Hematopoietic multipotent progenitor cell treated with erythropoietin and hydrocortisone succinate and interleukin-3 and kit ligand, for 8 days (in vitro differentiated cells): ENCODE measurements around the gene KCNJ15.
"Not testable (repeated sequence)": the region's sequence is repeated elsewhere in the genome, so short reads cannot be mapped to it uniquely, and the experiment has no call there.

ENCODE experiments used
- DNase-seq: peaks from one replicate; pipeline ENCODE4 v3.0.0-alpha.2; 2015

Gene KCNJ15

DNA sequence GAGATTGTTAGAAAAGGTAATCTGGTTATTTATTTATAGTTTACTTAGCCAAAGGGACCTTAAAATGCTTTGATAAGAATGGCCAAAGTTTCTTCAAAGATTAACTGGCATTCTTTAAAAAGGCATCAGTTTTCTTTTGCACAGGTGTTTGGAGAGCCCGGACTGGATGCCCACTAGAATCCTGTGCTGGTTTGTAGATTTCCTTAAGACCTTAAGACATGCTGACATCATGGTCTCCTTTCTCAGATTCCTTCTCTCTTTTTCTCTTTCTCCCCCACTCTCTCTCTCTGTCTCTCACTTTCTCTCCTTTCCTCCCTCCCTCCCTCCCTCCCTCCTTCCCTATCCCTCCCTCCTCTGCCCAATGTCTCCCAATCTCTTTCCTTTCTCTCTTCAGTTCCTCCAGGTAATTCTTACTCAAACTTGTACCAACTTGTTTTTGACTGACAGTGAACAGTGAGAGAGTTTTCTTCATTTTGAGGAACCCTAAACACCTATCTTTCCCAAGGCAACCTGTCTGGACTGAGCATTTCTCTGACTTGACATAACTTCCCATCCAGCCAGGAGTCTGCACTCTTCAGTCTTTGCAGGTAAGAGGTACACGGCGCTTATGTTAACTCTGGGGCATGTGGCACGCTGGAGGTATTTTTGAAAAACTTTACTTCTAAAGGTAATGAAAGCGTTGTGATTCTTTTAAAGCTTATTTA, at the start of gene KCNJ15:
TSS of gene KCNJ15 (plus strand) at position 393 of the 704 bp plus-strand sequence. CDS start 42,271 bp downstream, outside the sequence.
- no peak for DNase-seq

DNA sequence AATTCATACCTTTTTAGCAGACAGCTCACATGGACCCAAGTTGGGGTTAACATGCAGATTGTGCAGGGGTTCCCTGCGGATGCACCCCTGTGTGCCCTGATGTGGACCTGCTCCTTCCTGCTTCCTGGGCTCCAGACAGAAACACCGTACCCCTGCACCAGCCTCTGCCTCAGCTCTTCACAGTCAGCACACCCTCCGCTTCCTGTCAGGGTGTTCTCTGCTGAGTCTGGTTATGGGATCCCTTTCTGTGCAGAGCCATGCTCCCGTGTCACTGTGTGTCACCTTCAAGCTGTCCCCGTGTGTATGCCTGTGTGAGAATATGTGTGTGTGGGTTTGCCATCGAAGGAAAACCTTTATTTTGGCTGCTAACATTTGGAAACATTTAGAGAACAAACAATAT, 48.7 kb upstream of the KCNJ15 start:
- DNase-seq = no peak

DNA sequence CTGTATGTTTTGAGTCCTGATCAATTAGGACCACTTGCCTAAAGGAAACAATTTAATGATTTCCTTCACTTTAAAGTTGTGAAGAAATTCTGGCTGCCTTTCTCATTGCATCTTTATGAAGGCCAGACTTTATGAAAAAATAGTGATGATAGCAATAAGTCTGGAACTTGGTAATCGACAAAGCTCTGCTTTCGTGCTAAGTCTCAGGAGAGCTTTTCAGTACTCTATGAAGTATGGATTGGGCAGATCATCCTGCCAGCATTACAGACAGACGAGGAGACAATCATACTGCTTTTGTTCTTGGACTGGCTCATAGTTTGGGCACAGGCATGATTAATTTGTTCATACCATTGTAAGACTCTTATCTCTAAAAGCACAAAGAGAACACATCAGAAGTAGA, 45.5 kb upstream of the KCNJ15 start:
- no peak for DNase-seq

- DNase-seq = no peak
These were observed 44.1 kb upstream of the KCNJ15 start for GRCh38 chr21:38212706-38213105.

- DNase-seq = peak; percentile 88
These were observed 37.7 kb upstream of the KCNJ15 start for GRCh38 chr21:38219049-38219628.

DNA sequence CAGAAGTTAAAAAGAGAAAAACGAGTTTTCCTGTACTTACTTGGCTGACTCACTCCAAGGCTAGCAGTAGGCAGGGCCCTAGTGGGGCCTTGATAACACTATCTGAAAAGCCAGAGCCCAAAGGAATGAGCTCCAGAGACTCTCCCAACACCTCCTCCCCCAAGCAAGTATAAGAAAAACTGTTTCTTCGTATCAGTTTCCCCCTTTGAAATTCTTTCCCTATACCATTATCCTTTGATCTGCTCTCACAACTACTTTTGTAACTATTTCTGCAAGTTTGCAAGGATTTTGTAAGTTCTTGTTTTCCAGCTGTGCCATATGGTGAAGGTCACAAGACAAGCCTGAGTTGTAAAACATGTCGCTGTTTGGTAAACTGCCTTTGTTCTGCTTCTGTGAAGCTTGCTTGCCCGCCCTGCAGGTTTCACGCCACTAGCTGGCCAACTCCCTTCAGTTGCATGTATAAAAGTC, 36.5 kb upstream of the KCNJ15 start:
- DNase-seq = peak; percentile 89

DNA sequence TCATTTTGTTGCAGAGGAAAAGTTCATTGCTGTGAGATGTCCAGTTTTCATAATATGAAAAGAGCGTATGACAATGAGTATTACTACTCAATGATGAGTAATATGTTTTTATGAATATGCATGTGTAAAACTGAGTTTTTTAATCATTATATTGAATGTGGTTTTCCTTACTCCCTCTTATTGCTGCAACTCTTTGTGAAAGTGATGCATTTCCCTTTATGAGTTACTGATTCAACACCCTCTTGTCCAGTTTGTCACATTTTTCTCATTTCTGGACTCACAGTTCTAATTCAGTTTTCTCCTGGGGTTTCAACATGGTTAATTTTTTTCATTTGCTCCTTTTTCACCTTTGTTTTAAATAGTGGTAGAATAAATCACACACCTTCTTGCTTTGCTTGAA, 35.2 kb upstream of the KCNJ15 start:
- DNase-seq = no peak

DNA sequence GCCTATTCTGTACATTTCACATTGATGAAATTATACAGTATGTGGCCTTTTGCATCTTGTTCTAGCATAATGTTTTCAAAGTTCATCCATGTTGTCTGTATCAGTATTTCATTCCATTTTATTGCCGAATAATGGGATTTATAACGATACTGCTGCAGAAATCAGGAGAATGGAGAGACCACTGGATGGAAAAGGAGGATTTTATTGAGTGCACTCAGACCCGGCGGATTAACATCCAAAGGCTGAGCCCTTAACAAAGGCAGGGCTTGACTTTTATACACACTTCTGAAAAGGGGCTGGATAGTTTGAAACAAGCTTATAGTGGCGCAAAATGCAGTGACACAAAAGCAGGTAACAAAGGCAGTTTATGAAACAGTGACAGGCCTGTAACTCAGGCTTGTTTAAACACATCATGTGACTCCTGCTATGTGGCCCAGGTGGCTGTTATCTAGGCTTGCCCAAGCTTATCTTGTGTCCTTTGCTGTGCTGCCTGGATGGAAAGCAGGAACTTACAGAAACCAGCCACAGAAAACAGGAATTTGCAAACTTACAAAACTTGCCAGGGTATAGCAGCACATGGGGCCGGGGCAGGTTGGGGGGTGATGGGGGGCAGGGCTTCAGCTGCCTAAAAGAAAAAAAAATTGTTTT, 32.8 kb upstream of the KCNJ15 start:
- DNase-seq = peak; percentile 34

- DNase-seq = no peak
These were observed 29.4 kb upstream of the KCNJ15 start for GRCh38 chr21:38227401-38227800.

- no peak for DNase-seq
These were observed 28.7 kb upstream of the KCNJ15 start for GRCh38 chr21:38228115-38228514.

DNA sequence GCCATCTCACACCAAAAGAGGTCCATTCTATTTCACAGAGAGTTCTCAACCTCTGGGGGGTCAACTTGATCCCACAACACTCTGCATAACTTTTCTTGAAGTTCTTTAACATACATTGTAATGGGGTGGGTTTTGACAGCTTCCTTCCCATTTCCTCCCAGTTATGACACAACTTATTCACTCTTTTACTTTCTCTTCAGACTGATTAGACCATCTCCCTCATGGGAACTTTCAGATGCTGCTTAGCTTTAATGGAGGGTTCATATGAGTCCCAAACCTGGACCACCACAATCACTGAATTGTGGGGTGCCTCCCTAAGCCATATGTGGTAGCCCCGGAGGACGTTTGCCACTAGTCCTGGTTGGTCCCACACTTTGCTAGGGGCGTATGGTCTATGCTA, 28.3 kb upstream of the KCNJ15 start:
- DNase-seq = no peak

- DNase-seq = peak; percentile 4
These were observed 27.4 kb upstream of the KCNJ15 start for GRCh38 chr21:38229260-38229877.

DNA sequence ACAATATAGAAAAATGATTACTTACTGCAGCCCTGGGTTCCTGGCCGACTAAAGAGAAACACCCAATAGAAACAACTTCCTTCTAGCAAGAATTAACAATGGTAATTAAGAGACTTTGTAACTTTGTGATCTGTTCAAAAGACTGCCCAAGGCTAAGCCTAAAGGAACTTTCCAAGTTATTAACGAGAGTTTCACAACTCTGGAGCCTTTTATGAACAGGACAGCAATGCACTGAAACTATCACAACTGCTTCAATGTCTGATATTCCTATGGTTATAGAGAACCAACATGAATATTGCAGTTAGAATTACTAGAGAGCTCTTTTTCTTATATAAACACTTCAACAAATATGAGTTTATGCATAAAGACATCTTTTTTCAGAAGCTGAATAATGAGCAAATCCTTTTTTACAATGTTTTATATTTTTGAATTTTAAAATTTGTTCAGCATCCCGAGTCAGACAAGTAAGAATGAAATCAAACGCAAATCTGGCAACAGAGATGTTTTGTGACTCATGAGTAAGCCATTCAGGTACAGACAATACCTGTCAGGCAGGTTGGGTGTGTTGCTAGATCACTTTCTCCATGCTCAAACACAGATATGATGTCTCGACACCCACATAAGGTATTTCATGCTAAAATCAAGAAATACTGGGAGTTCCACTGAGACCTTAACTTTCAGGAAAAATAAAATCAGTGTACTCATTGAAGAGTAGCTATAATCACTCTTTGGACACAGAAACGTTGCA, 22.2 kb upstream of the KCNJ15 start:
- DNase-seq = no peak

- DNase-seq = not testable (repeated sequence)
These were observed 21.5 kb upstream of the KCNJ15 start for GRCh38 chr21:38235251-38235650.

- DNase-seq = no peak
These were observed 20.6 kb upstream of the KCNJ15 start for GRCh38 chr21:38236232-38236631.

GRCh38 chr21:38239672-38240071, 17.1 kb upstream of the KCNJ15 start:
- DNase-seq = no peak

DNA sequence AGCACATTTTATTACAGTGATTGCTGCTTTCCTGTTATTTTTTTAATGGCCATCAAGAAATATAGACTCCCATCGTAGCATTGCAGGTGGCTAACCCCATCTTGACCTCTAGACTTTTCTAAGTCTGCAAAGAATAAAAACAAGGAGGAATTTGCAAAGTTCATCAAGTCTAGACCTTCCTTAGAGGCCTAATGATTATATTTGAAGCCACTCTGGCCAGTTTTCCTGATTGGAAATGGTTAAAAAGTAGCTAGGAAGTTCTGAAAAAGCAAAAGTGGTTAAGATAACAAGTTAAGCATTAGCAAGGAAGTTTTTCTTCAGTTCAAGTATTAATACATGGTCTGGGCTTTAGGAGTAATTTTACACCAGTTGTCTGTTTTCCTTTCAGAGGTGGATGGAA, 16.7 kb upstream of the KCNJ15 start:
- no peak for DNase-seq

DNA sequence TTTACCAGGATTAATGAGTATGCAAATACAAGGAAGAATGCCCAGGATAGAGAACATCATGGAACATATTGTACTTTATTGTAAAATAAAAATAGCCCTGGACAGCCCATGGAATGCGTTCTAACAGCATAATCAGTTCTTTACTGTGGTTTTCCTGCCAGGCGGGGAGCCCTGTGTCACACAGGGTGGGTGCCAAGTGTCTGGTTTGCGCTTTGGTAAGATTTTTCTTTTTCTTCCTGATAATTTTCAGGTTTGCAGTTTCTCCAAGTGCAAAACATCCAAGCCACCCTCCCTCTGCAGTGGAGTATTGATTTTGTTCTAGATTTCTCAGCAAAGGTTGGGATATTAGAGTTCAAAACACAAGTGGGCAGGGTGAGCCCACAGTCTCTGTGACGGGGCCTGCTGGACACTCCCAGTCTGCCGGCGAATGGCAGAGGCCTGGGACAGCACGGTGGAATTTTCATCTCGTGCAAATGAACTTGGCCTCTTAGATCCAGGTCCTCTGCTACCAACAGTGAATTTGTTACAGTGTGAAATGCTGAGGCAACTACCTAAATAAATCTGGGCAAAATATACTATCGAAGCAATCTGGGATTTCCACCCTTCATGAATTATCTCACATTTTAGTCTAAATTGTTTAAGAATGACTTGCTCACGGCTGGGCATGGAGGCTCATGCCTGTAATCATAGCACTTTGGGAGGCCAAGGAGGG, 15.6 kb upstream of the KCNJ15 start:
- no peak for DNase-seq

DNA sequence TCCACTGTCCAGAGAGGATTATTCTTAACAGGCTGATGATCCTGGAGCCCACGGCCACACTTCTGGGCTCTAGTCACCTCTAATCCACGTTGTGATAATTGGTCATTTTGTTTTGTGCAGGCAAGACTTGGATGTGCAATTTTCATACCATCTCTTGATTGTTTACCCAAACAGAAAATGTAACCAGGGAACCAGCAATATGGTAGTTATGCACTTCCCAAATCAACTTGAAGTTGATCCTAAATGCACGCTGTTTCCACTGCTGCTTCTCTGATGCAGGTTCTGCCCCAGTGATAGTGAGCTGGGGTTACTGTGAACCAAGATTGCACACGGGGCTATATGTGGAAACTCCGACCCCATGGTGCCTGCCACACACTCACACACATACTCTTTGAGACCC, 14.7 kb upstream of the KCNJ15 start:
- DNase-seq = no peak

DNA sequence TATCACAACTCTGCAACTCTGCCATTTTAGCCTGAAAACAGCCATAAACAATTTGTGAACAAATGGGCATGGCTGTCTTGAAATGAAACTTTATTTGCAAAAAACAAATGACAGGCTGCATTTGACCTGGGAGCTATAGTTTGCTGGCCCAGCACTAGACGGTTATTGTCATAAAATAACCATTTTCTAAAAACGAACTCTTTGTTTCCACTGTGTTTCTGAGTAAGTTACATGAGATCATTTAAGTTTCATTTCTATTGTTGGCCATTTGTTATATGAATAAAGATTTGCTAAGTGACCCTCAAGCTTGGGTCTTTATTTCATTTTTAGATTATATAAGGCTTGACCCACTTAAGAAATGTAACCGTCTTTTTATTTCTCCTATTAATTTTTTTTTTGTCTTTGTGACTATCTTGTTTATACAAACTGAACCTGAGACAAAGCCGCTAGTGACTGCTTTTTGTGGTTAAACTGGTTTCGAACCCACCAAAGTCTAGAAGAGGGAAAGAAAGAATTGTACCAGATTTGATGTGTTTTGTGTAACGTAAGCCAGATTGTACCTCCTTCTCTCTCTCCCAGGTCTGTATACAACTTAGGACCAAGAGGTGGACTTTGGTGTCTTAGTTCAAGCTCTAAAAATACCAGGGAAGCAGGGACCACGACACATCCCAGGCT, 12.9 kb upstream of the KCNJ15 start:
- no peak for DNase-seq

GRCh38 chr21:38244407-38244787, 12.4 kb upstream of the KCNJ15 start:
- DNase-seq = no peak
